ENCODE data around the gene PSMA5. TPM values are rescaled to one million over a fixed set of nuclear protein-coding genes. Genes with fewer than 3 reads are reported as not detected.

PSMA5 gene
- total and polyA plus RNA-seq, 10 of the 15 experiments (the other 5 are each of a cell fraction or from before 2014, with no cell fraction given) = 58.7 to 271 (median 187) TPM

DNA sequence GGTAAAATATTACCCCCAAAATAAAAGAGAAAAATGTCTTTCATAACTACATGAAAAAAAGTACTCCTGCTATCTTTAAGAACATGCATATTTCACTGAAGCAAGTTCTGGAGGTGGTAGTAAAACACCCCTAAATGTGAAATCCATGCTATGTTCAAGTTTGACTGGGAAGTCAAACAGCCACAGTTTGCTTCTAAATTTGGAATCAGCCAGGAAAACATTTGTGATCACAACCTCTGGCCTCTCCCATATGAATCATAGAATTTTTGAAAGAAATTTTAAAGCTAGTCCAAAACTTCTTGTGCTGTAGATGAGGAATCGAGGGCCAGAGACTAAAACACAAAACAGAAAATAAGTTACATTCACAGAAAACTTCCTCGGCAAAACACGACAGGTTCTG, 35.1 kb downstream of the PSMA5 start (continued):
- TF ChIP-seq ZNF592 (IDR thresholded peaks at IDR 0.05) = no peak
- no peak for TF ChIP-seq ASH2L (IDR thresholded peaks at IDR 0.05; ENCODE audit: borderline replicate concordance, low read depth)
- TF ChIP-seq NR2C1 (IDR thresholded peaks at IDR 0.05) = no peak
- TF ChIP-seq RUNX3 (IDR thresholded peaks at IDR 0.05; ENCODE audit: low read length) = no peak
- no peak for TF ChIP-seq SP1 (IDR thresholded peaks at IDR 0.05; ENCODE audit: low read depth, low read length)
- TF ChIP-seq NFXL1 (IDR thresholded peaks at IDR 0.05; ENCODE audit: borderline replicate concordance) = no peak
- TF ChIP-seq LARP7 (IDR thresholded peaks at IDR 0.05) = no peak
- TF ChIP-seq NFYB (IDR thresholded peaks at IDR 0.05; ENCODE audit: insufficient read depth, low read depth, low read length) = no peak
- no peak for TF ChIP-seq KDM1A (IDR thresholded peaks at IDR 0.05; ENCODE audit: borderline replicate concordance)
- TF ChIP-seq HSF1 (IDR thresholded peaks at IDR 0.05; ENCODE audit: low read depth, low read length) = no peak
